Left forelimb (tissue), 1 donor: ENCODE measurements around the gene ZMYND19.
"Not testable (repeated sequence)": the region's sequence is repeated elsewhere in the genome, so short reads cannot be mapped to it uniquely, and the experiment has no call there.

Source experiments
- DNase-seq: peaks from one replicate; pipeline ENCODE4 v3.0.0-alpha.2; 2018; ENCODE audit warnings: low spot score

The ZMYND19 gene

GRCh38 chr9:137614631-137615386 is 24.5 kb upstream of the ZMYND19 start:
- no peak for DNase-seq

DNA sequence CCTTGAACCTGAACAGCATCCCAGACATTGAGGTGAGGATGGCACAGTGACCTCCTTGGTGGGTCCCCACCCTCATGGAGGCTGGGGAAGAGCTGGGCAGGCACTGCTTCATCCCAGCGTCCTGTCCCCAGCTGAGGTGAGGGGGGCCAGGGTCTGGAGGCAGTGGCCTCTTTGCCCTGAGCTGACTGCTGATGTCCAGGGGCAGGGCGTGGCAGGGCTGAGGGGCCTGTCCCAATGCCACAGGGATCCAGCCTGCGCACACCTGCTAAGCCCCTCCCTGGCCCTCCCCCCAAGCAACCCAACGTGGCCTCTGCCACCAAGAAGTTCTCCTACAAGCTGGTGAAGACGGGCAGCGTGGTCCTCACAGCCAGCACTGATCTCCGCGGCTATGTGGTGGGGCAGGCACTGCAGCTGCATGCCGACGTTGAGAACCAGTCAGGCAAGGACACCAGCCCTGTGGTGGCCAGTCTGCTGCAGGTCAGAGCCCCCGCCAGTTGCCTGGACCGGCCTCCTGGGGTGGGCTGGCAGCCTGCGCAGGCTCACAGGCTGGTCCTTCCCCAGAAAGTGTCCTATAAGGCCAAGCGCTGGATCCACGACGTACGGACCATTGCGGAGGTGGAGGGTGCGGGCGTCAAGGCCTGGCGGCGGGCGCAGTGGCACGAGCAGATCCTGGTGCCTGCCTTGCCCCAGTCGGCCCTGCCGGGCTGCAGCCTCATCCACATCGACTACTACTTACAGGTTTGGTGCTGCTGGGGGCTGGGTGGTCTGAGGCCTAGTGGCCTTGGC is 23.6 kb upstream of the ZMYND19 start:
- no peak for DNase-seq

DNA sequence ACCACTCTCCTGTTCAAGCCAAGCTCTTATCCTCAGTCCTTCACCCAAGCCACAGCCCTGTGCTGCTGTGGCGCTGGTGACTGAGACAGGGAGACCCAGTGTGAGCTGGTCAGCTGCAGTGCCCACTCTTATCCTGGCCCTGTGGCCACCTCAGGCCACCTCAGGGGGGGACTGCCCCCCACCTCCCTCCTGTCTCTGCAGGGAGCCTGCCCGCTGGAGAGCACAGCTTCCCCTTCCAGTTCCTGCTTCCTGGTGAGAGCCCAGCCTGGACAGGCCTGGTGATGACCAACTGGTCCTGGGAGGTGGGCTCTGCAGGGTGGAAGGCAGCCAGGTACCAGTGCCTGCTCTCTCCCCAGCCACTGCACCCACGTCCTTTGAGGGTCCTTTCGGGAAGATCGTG is 22.9 kb upstream of the ZMYND19 start:
- DNase-seq, result no peak

DNA sequence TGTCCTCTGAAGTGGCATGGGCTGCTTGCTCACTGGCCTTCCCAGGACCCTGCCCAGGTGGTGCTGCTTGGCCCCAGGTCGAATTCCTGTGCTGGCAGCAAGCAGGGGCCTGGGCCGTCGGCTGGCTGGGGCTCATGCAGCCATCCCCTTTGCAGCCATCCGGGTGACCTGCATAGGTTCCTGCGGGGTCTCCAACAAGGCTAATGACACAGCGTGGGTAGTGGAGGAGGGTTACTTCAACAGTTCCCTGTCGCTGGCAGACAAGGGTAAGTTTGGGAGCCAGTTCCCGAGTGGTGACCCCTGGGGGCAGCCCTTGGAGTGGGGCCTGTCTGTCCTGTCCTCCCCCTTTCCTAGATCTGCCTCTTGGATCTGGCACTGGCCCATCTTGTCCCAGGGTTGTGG is 22.4 kb upstream of the ZMYND19 start:
- DNase-seq, result no peak

DNA sequence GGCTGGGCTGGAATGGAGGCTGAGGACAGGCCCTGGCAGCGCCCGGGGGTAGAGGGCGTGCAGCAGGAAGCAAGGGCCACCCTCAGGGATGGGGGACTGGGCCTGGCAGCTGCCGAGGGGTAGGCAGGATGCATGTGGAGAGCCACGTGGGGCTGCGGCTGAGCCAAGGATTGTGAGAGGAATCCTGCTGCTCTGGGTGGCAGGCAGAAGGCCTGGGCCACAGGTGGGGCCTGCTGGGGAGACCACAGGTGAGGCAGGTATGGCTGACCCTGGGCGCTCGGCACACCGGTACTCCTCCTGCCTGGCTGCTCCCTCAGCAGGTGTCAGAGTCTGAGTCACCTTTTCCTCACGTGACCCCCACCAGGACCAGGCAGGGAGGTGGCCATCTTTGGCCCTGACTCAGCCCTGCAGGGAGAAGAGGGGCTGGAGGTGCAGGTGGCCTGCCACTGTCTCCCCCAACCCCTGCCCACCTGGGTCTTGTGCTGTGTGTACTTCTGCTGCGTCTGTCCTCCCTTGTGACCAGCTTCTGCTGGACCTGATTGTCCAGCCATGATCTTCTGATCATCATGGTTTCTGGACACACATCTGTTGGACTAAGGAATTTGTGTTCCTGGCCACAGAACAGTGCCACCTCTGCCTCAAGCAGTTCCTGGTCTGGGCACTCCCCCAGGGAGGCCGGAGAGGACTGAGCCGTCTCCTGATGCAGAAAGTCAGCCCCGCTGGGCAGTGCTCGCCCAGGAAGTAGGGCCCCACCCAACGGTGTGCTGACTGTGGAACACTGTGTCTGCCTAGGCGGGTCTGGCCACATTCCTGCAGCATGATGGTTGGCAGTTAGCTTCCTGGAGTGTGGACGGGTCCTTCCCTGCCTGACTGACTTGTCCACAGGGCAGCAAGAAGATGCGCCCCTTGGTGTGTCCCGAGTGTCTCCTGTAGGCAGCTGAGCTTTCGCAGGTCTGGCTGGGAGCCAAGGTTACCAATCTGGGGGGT is 21.6 kb upstream of the ZMYND19 start:
- no peak for DNase-seq

DNA sequence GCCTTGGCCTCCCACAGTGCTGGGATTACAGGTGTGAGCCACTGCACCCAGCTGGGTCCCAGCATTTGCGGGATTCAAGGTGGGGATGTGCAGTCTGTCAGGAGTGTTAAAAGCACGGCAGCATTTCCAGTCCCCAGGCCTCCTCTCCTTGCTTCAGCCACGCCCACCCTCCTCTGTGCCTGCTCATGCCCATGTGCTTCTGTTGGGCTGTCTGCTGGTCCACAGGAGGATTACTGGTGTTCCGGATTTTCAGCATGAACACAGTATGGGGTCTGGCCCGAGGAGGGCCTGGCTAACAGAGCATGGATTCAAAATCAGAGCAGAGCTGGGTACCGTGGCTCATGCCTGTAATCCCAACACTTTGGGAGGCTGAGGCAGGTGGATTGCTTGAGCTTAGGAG is 20.6 kb upstream of the ZMYND19 start:
- no peak for DNase-seq

GRCh38 chr9:137607141-137607857 is 17.0 kb upstream of the ZMYND19 start:
- DNase-seq, result no peak

DNA sequence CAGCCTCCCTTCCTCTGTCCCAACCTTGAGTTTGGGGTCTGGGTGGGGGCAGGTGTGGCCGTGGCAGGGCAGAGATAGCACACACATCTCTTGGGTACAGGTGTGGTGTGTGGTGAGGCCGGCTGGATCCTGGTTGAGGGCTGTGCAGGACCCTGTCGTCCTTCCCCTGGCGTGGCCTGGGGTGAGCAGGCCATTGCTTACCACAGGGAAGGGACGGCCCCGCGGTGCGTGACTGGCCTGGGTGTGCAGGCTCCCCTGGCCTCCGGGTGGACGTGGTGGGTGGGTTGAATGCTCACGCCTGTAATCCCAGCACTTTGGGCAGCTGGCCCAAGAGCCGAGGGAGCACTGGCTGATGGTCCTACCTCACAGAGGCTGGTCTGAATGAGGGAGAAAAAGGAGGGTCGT is 16.4 kb upstream of the ZMYND19 start:
- DNase-seq, result no peak

DNA sequence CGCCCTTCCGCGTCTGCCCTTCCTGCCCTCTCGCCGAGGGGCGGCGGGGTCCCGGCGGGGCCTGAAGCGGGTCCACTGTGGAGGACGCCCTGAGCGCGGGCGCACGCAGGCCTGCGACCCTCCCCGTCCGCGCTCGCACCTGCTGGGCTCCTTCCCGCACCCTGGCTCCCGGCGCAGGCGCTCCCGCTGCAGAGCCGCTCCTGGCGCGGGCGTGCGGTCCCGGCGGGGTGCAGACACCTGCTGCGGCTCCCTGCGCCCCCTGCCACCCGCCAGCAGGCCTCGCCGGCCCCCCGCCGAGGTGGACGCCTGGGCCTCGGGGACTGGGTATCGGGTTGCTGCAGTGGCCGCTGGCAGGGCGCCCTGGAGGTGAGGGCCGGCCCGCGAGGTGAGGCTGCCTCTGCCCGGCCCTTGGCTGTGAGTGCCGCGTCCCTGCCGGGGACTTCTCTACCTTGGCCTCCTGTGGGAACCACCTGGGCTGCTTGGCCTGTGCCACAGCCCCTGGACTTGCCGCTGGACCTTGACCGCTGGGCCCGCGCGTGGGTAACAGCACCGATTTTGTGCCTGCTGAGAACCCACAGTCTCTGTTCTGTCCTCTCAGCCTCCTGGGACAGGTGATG is 15.8 kb upstream of the ZMYND19 start:
- DNase-seq, result peak; percentile 63

DNA sequence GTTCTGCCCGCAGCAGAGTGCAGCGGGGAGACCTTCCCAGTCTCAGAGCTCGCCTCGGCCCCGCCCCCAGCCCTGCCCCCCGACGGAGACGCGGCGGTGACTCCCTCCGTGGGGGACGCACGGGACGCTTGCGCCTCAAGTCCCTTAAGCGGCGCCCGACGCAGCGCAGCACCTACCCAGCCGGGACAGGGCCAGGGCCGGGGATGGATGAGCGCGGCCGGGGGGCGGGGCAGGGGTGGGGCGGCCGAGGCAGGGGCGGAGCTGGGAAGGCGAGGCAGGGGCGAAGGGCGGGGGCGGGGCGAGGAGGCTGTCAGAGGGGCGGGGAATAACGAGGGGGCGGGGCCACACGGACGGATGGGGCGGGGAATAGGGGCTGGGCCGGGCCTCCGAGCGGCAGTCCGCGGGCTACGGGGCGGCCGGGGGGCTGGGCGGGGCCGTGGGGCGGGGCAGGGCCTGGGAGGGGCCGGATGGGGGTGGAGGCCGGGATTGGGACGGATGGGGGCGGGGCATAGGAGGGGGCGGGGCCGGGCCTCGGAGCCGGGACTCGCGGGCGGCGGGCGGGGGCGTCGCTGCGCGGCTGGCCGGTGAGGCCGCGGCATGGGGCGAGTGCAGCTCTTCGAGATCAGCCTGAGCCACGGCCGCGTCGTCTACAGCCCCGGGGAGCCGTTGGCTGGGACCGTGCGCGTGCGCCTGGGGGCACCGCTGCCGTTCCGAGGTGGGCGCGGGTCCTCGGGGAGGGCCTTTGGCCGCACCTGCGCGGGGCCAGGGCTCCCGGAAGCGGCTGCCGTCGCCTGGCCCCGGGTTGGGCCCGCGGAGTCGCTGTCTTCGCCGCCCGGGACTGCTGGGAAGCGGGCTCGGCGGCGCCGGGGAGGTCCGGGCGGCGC is 15.1 kb upstream of the ZMYND19 start, which contains the start of gene ARRDC1:
Gene ARRDC1, plus strand, starts transcription at position 566 of the 884 bp plus-strand sequence. Its CDS starts 32 bp downstream, at position 598.
- peak; percentile 97 for DNase-seq

DNA sequence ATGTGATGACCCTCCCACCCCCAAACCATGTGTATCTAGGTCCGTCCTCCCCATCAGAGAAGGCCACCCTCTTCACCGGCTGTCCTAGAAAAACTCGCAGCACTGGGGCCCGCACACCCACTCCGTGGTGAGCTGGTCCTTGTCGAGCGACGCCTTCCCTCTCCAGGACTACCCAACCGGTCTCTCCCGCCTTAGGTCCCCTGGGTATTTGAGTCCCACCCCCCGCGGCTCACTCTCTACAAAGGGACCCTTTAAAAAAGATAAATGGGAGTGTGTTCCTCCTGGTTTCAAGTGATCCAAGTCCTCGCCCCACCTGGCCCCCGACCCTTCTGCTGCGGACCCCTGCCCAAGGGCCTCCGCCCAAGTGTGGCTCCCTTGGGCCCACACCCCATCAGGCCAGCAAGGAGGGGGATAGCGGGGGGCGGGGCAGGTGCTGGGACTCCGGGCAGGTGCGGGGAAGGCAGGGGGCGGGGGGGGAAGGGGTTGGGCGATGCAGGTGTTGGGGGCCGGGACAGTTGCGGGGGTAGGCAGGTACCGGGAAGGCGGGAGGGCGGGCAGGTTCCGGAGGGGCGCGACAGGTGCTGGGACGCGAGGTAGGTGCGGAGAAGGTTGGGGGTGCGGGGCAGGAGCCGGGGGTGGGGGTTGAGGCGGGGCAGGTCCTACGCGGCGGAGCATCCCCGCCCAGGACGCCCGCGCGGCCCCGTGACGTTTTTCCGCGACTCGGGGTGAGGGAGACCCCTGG is 14.2 kb upstream of the ZMYND19 start:
- DNase-seq, result no peak

DNA sequence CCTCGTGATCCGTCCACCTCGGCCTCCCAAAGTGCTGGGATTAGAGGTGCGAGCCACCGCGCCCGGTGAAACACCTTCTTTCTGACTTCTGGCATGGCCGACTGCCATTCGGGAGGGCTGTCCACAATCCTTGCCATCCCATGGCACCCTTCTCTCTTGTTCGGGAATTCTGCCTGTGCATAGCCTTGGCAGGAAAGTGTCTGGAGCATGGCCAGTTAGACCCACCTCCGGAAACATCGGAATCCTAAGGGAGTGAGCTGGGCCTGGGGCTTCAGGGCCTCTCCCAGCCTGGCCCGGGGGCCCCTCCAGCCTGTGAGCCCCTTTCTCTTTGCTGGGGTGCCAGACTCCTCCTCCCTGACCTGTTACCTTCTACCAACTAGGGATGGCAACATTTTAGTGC is 13.6 kb upstream of the ZMYND19 start:
- DNase-seq, result no peak

DNA sequence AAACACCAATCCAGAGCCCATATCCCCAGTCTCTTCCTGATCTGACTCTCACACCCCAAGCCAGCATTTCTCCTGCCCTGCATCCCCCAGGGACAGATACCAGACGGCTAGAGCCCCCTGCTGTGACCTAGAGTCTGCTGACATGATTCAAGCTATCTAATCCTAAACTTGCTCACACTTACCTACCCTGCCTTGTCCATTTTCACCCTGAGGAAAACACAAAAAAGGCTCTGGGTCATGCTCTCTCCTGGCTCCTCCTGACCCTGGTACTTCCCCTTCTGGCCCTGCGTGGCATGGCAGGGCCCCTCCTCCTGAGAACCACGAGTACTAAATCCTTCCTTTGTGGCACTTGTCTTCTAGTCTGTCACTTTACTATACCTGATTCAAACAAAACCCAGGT is 12.3 kb upstream of the ZMYND19 start:
- DNase-seq, result no peak

- DNase-seq, result no peak
Measured at GRCh38 chr9:137598943-137599342, 8.6 kb upstream of the ZMYND19 start.

DNA sequence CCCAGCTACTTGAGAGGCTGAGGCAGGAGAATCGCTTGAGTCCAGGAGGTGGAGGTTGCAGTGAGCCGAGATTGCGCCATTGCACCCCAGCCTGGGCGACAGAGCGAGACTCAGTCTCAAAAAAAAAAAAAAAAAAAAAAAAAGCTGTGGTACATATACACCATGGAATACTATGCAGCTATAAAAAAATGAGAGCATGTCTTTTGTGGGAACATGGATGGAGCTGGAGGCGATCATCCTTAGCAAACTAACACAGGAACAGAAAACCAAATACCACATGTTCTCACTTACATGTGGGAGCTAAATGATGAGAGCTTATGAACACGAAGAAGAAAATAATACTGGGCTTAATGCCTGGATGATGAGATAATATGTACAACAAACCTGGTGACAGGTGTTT is 6.3 kb upstream of the ZMYND19 start:
- DNase-seq, result not testable (repeated sequence)

GRCh38 chr9:137593176-137593575 is 2.9 kb upstream of the ZMYND19 start:
- DNase-seq, result no peak

DNA sequence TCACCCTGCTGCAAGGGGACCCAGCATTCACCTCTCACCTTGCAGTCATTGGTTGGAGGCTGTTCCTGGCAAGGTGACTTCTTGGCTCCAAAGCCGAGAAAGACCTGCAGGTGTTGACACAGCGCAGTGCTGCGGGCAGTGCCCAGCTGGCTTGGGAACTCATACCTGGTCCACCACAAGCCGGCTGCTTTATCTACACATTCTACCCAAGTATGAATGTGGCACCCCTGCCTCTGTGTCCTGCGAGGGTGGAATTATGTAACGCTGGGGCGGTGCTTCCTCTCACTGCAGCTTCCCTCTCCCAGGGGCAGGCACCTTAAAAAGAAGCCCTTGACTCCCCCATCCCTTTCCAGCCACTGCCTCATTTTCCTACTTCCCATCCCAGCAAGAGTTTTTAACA is 2.5 kb upstream of the ZMYND19 start:
- no peak for DNase-seq

GRCh38 chr9:137590123-137590468 is 216 bp downstream of the ZMYND19 start:
- DNase-seq, result no peak

DNA sequence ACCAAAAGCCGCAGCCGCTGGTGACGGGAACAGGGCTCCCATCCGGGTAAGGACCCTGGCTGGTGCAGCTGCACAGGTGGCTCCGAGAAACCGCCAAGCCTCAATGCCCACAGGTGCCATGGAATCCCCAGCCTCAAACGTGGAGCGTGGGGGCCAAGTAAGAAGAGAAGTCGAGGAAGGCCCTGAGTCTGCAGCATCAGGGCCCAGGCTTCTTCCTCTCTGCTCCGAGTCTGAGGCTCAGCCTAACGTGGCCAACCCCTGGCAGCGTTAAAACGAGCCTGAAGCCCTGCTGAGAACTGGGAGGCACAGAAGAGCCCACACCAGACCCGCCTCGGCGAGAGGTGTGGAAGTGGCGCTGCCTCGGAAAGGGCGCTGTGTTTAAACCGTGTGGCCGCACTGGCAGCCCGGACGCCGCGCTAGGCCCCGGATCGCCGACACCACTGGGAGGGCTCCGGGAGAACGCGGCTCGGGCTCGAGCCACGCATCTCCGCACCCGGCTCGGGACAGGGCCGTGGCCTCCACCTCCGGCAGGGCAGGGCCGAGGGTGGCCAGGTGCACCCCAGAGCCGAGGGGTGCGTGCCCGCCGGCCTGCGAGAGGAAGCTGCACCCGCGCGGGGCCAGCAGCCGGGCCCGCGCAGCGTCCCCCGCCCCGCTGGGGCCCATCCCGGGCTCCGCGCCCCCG is 730 bp downstream of the ZMYND19 start:
- no peak for DNase-seq
